Measurements from ENCODE around the gene FBXO28.

GRCh38 chr1:224160171-224160682 lies 46.3 kb downstream of the FBXO28 start:
- TF ChIP-seq POLR2AphosphoS5 (IDR thresholded peaks at IDR 0.05) (no peak), EP300 (IDR thresholded peaks at IDR 0.05) (no peak), POLR2A (IDR thresholded peaks at IDR 0.05) (no peak), CTCF (IDR thresholded peaks at IDR 0.05) (no peak)

Measured in sigmoid colon (tissue), 4 donors.